HepG2 (cell line): Measurements from ENCODE around the gene C12orf43. TPM values are rescaled to one million over a fixed set of nuclear protein-coding genes. Genes with fewer than 3 reads are reported as not detected.

ENCODE experiments used
- CHD2 ChIP-seq: IDR thresholded peaks from 2 replicates; pipeline ENCODE4 v1.6.1; 2011; ENCODE audit warnings: low read depth, low read length, improper control_type of control experiment
- CTCF ChIP-seq: sonication (generic); formaldehyde crosslinking; IDR thresholded peaks from 2 replicates; pipeline ENCODE4 v1.5.0; 2020; ENCODE audit warnings: mild to moderate bottlenecking, missing genetic modification reagents, moderate library complexity
- DNMT3B ChIP-seq: conservative IDR thresholded peaks from 2 replicates; pipeline ENCODE4 v1.6.1; 2016; ENCODE audit warnings: missing biosample characterization, control low read depth
- FOXP1 ChIP-seq, 2 experiments: fragments of 450-650 bp in 1 of 2; IDR thresholded peaks; 2 replicates each; pipeline ENCODE4 v1.6.1; 2017 to 2018; ENCODE audit warnings: antibody characterized with exemption in 1 of 2
- HES4 ChIP-seq: sonication (generic); formaldehyde crosslinking; IDR thresholded peaks from 2 replicates; pipeline ENCODE4 v1.9.0; 2021; ENCODE audit warnings: mild to moderate bottlenecking, missing genetic modification reagents, borderline replicate concordance
- RBM22 ChIP-seq: fragments of 200-400 bp; formaldehyde crosslinking; optimal IDR thresholded peaks from 2 replicates; pipeline ENCODE3; 2017; ENCODE audit warnings: mild to moderate bottlenecking, low read length, moderate library complexity
- SKI ChIP-seq: fragments of 450-650 bp; IDR thresholded peaks from one replicate; pipeline ENCODE4 v1.6.1; 2018; ENCODE audit warnings: mild to moderate bottlenecking; ENCODE audit not compliant: partially characterized antibody
- TBP ChIP-seq: sonication (generic); formaldehyde crosslinking; IDR thresholded peaks from 2 replicates; pipeline ENCODE4 v1.5.0; 2020; ENCODE audit warnings: missing genetic modification reagents
- TOE1 ChIP-seq: sonication (generic); formaldehyde crosslinking; IDR thresholded peaks from 2 replicates; pipeline ENCODE4 v1.4.0; 2020; ENCODE audit warnings: mild to moderate bottlenecking, missing genetic modification reagents
- ZKSCAN5 ChIP-seq: sonication (generic); formaldehyde crosslinking; IDR thresholded peaks from 2 replicates; pipeline ENCODE4 v1.5.1; 2020; ENCODE audit warnings: mild to moderate bottlenecking, missing genetic modification reagents
- ZNF547 ChIP-seq: sonication (generic); formaldehyde crosslinking; IDR thresholded peaks from 2 replicates; pipeline ENCODE4 v1.5.1; 2020; ENCODE audit warnings: mild to moderate bottlenecking, missing genetic modification reagents
- ZNF577 ChIP-seq: sonication (generic); formaldehyde crosslinking; IDR thresholded peaks from 2 replicates; pipeline ENCODE4 v1.4.0; 2020; ENCODE audit warnings: mild to moderate bottlenecking, low read depth, missing genetic modification reagents, borderline replicate concordance
- ZNF713 ChIP-seq: sonication (generic); formaldehyde crosslinking; IDR thresholded peaks from 2 replicates; pipeline ENCODE4 v1.4.0; 2020; ENCODE audit warnings: mild to moderate bottlenecking, missing genetic modification reagents
- ZSCAN30 ChIP-seq: sonication (generic); formaldehyde crosslinking; IDR thresholded peaks from 2 replicates; pipeline ENCODE4 v1.5.0; 2020; ENCODE audit warnings: mild to moderate bottlenecking, missing genetic modification reagents
- polyA plus RNA-seq, 8 experiments: library from polyadenylated mRNA; depleted of rRNA in 3 of 8; stranded (reverse) in 7 of 8; unstranded in 1 of 8; fragments of >200 nt; fragmentation: Illumina TruSeq in 4 of 8; extraction: Trizol in 4 of 8; gene quantifications; 2 replicates each; pipeline versions ENCODE4 v1.2.1 to v1.2.3, GENCODE V29; 2011 to 2016; ENCODE audit warnings: low read depth in 4 of 8, missing spikeins in 1 of 8, mixed read lengths in 1 of 8; ENCODE audit not compliant: insufficient read depth in 1 of 8
- total RNA-seq, 5 experiments: library from RNA; depleted of rRNA; stranded (reverse); fragments of >200 nt; fragmentation: Illumina TruSeq; extraction: Trizol; gene quantifications; 2 replicates each; pipeline ENCODE4 v1.2.3, GENCODE V29; 2016; ENCODE audit warnings: low read depth in 1 of 5
- TF ChIP-seq, protein P1 (sequence below): sonication (generic); formaldehyde crosslinking; IDR thresholded peaks from 2 replicates; pipeline ENCODE4 v1.4.0; 2020; ENCODE audit warnings: missing genetic modification reagents
- TF ChIP-seq, protein P2 (sequence below): sonication (generic); formaldehyde crosslinking; IDR thresholded peaks from 2 replicates; pipeline ENCODE4 v1.4.0; 2020; ENCODE audit warnings: missing genetic modification reagents
- TF ChIP-seq, protein P3 (sequence below), 2 experiments: sonication (generic) in 1 of 2; formaldehyde crosslinking in 1 of 2; IDR thresholded peaks; 2 replicates each; pipeline versions ENCODE4 v1.4.0 to v1.6.1; 2016 to 2020; ENCODE audit warnings: borderline replicate concordance in 1 of 2, low read depth in 1 of 2, mild to moderate bottlenecking in 1 of 2, missing genetic modification reagents in 1 of 2

C12orf43 gene
- total and polyA plus RNA-seq, 2 of the 13 experiments (the other 11 are each of a cell fraction or from before 2014, with no cell fraction given): 7.9 to 11.1 TPM

DNA sequence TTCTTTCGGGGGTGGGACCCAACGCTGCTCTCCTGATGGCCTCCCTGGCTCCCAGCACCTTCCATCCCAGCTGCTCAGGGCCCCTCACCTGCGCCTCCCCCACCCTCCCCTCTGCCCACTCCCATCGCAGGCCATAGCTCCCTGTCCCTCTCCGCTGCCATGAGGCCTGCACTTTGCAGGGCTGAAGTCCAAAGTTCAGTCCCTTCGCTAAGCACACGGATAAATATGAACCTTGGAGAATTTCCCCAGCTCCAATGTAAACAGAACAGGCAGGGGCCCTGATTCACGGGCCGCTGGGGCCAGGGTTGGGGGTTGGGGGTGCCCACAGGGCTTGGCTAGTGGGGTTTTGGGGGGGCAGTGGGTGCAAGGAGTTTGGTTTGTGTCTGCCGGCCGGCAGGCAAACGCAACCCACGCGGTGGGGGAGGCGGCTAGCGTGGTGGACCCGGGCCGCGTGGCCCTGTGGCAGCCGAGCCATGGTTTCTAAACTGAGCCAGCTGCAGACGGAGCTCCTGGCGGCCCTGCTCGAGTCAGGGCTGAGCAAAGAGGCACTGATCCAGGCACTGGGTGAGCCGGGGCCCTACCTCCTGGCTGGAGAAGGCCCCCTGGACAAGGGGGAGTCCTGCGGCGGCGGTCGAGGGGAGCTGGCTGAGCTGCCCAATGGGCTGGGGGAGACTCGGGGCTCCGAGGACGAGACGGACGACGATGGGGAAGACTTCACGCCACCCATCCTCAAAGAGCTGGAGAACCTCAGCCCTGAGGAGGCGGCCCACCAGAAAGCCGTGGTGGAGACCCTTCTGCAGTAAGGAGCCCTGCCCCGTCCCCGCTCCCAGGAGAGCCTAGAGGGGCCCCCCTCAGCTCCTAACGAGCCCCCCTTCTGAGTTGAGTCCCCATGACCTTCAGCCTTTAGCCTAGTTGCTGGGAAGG is 37.7 kb downstream of the C12orf43 start, which contains the start of gene HNF1A (continued):
- TF ChIP-seq CTCF (CRISPR knock-in tag): no peak
- TF ChIP-seq, protein P1, sequence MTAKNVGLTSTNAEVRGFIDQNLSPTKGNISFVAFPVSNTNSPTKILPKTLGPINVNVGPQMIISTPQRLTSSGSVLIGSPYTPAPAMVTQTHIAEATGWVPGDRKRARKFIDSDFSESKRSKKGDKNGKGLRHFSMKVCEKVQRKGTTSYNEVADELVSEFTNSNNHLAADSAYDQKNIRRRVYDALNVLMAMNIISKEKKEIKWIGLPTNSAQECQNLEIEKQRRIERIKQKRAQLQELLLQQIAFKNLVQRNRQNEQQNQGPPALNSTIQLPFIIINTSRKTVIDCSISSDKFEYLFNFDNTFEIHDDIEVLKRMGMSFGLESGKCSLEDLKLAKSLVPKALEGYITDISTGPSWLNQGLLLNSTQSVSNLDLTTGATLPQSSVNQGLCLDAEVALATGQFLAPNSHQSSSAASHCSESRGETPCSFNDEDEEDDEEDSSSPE (CRISPR knock-in tag): peak; percentile 37; the same call in 1 of the 2 replicates
- TF ChIP-seq, protein P2, sequence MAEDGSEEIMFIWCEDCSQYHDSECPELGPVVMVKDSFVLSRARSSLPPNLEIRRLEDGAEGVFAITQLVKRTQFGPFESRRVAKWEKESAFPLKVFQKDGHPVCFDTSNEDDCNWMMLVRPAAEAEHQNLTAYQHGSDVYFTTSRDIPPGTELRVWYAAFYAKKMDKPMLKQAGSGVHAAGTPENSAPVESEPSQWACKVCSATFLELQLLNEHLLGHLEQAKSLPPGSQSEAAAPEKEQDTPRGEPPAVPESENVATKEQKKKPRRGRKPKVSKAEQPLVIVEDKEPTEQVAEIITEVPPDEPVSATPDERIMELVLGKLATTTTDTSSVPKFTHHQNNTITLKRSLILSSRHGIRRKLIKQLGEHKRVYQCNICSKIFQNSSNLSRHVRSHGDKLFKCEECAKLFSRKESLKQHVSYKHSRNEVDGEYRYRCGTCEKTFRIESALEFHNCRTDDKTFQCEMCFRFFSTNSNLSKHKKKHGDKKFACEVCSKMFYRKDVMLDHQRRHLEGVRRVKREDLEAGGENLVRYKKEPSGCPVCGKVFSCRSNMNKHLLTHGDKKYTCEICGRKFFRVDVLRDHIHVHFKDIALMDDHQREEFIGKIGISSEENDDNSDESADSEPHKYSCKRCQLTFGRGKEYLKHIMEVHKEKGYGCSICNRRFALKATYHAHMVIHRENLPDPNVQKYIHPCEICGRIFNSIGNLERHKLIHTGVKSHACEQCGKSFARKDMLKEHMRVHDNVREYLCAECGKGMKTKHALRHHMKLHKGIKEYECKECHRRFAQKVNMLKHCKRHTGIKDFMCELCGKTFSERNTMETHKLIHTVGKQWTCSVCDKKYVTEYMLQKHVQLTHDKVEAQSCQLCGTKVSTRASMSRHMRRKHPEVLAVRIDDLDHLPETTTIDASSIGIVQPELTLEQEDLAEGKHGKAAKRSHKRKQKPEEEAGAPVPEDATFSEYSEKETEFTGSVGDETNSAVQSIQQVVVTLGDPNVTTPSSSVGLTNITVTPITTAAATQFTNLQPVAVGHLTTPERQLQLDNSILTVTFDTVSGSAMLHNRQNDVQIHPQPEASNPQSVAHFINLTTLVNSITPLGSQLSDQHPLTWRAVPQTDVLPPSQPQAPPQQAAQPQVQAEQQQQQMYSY: no peak
- no peak for TF ChIP-seq ZNF547 (CRISPR knock-in tag)
- TF ChIP-seq TBP (CRISPR knock-in tag): no peak
- TF ChIP-seq ZNF577: no peak
- TF ChIP-seq, protein P3, sequence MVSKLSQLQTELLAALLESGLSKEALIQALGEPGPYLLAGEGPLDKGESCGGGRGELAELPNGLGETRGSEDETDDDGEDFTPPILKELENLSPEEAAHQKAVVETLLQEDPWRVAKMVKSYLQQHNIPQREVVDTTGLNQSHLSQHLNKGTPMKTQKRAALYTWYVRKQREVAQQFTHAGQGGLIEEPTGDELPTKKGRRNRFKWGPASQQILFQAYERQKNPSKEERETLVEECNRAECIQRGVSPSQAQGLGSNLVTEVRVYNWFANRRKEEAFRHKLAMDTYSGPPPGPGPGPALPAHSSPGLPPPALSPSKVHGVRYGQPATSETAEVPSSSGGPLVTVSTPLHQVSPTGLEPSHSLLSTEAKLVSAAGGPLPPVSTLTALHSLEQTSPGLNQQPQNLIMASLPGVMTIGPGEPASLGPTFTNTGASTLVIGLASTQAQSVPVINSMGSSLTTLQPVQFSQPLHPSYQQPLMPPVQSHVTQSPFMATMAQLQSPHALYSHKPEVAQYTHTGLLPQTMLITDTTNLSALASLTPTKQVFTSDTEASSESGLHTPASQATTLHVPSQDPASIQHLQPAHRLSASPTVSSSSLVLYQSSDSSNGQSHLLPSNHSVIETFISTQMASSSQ (IDR thresholded peaks at IDR 0.05; ENCODE audit: low read depth): peak; percentile 73
- TF ChIP-seq, protein P3 (CRISPR knock-in tag; IDR thresholded peaks at IDR 0.05; ENCODE audit: borderline replicate concordance): peak; percentile 83; the same call in 1 of the 2 replicates
- TF ChIP-seq ZKSCAN5 (CRISPR knock-in tag): no peak
- TF ChIP-seq ZNF713 (CRISPR knock-in tag): 0 out of 2 replicates have a peak, but pooled peaks have one; percentile 73
- peak; percentile 28; the same call in 1 of the 2 replicates for TF ChIP-seq CHD2
- TF ChIP-seq FOXP1 (IDR thresholded peaks at IDR 0.05): 0 out of 2 replicates have a peak, but pooled peaks have one; percentile 22
- peak; percentile 73 for TF ChIP-seq FOXP1 (CRISPR knock-in tag; IDR thresholded peaks at IDR 0.05)
- no peak for TF ChIP-seq HES4 (CRISPR knock-in tag)
- no peak for TF ChIP-seq TOE1 (CRISPR knock-in tag)
- TF ChIP-seq SKI: no peak
- TF ChIP-seq ZSCAN30 (CRISPR knock-in tag): 0 out of 2 replicates have a peak, but pooled peaks have one; percentile 36
- 0 out of 2 replicates have a peak, but pooled peaks have one; percentile 34 for TF ChIP-seq DNMT3B
- TF ChIP-seq RBM22: no peak
